Liver (tissue), 9 donors: ENCODE results near the gene TLCD1. TPM values are rescaled to one million over a fixed set of nuclear protein-coding genes. Genes with fewer than 3 reads are reported as not detected.

Source experiments
- DNase-seq: peaks from one replicate; pipeline ENCODE4 v3.0.0-alpha.2; 2017; ENCODE audit warnings: low spot score
- H3K27ac ChIP-seq, 2 donors: one replicate each; pipeline ENCODE4 v1.7.0; 2013; ENCODE audit warnings: inconsistent platforms in 2 of 2, low read length in 2 of 2, control low read depth in 1 of 2, low read depth in 1 of 2, mild to moderate bottlenecking in 1 of 2
- H3K27me3 ChIP-seq, 4 donors: one replicate each; pipeline versions ENCODE4 v1.6.1 to v1.7.0; 2013; ENCODE audit warnings: low read length in 3 of 4, inconsistent platforms in 1 of 4, mild to moderate bottlenecking in 1 of 4, moderate library complexity in 1 of 4; ENCODE audit not compliant: control insufficient read depth in 4 of 4, insufficient read depth in 4 of 4
- H3K36me3 ChIP-seq, 4 donors: one replicate each; pipeline versions ENCODE4 v1.6.1 to v1.7.0; 2013; ENCODE audit warnings: low read length in 3 of 4, mild to moderate bottlenecking in 3 of 4, low read depth in 1 of 4, moderate library complexity in 1 of 4; ENCODE audit not compliant: control insufficient read depth in 4 of 4, insufficient read depth in 3 of 4
- H3K4me1 ChIP-seq, 4 donors: one replicate each; pipeline versions ENCODE4 v1.6.1 to v1.7.0; 2013; ENCODE audit warnings: low read length in 3 of 4, mild to moderate bottlenecking in 3 of 4, moderate library complexity in 1 of 4; ENCODE audit not compliant: control insufficient read depth in 4 of 4, insufficient read depth in 4 of 4
- H3K4me3 ChIP-seq, 3 donors: one replicate each; pipeline versions ENCODE4 v1.6.1 to v1.7.0; 2013; ENCODE audit warnings: low read length in 3 of 3, control low read depth in 1 of 3, low read depth in 1 of 3, mild to moderate bottlenecking in 1 of 3
- H3K9ac ChIP-seq, 2 donors: one replicate each; pipeline ENCODE4 v1.7.0; 2013; ENCODE audit warnings: low read length in 2 of 2, mild to moderate bottlenecking in 2 of 2, moderate library complexity in 2 of 2, control low read depth in 1 of 2, low read depth in 1 of 2
- H3K9me3 ChIP-seq, 4 donors: one replicate each; pipeline versions ENCODE4 v1.6.1 to v1.7.0; 2013; ENCODE audit warnings: low read length in 3 of 4; ENCODE audit not compliant: control insufficient read depth in 4 of 4
- ATF3 ChIP-seq: IDR thresholded peaks from 2 replicates; pipeline ENCODE4 v1.6.1; 2016; ENCODE audit warnings: antibody characterized with exemption
- CTCF ChIP-seq: fragments of 150-350 bp; IDR thresholded peaks from 2 replicates; pipeline ENCODE4 v1.5.1; 2017; ENCODE audit warnings: improper control_type of control experiment, low read depth, low read length; ENCODE audit not compliant: missing input control
- EGR1 ChIP-seq, 2 donors: IDR thresholded peaks; 2 replicates each; pipeline ENCODE4 v1.6.1; 2016 to 2018; ENCODE audit warnings: antibody characterized with exemption in 2 of 2, low read depth in 2 of 2
- FOXA1 ChIP-seq: IDR thresholded peaks from 2 replicates; pipeline ENCODE4 v1.6.1; 2016; ENCODE audit warnings: antibody characterized with exemption
- FOXA2 ChIP-seq: IDR thresholded peaks from 2 replicates; pipeline ENCODE4 v1.6.1; 2016; ENCODE audit warnings: antibody characterized with exemption
- GABPA ChIP-seq, 2 donors: IDR thresholded peaks in 1 of 2; conservative IDR thresholded peaks in 1 of 2; 2 replicates each; pipeline ENCODE4 v1.6.1; 2016; ENCODE audit warnings: antibody characterized with exemption in 2 of 2, mild to moderate bottlenecking in 1 of 2, moderate library complexity in 1 of 2
- HNF4A ChIP-seq, 2 donors: conservative IDR thresholded peaks; 2 replicates each; pipeline ENCODE4 v1.6.1; 2016; ENCODE audit warnings: antibody characterized with exemption in 2 of 2, mild to moderate bottlenecking in 2 of 2
- HNF4G ChIP-seq: IDR thresholded peaks from 2 replicates; pipeline ENCODE4 v1.6.1; 2016; ENCODE audit warnings: antibody characterized with exemption
- JUND ChIP-seq, 2 donors: IDR thresholded peaks; 2 replicates each; pipeline ENCODE4 v1.6.1; 2016; ENCODE audit warnings: antibody characterized with exemption in 2 of 2
- MAX ChIP-seq: IDR thresholded peaks from 2 replicates; pipeline ENCODE4 v1.6.1; 2016; ENCODE audit warnings: antibody characterized with exemption
- NR2F2 ChIP-seq: IDR thresholded peaks from 2 replicates; pipeline ENCODE4 v1.6.1; 2016; ENCODE audit warnings: antibody characterized with exemption
- RAD21 ChIP-seq, 2 donors: IDR thresholded peaks; 2 replicates each; pipeline ENCODE4 v1.6.1; 2016; ENCODE audit warnings: antibody characterized with exemption in 2 of 2, mild to moderate bottlenecking in 2 of 2
- RXRA ChIP-seq, 2 donors: IDR thresholded peaks; 2 replicates each; pipeline ENCODE4 v1.6.1; 2017 to 2018; ENCODE audit warnings: antibody characterized with exemption in 2 of 2, mild to moderate bottlenecking in 1 of 2
- SP1 ChIP-seq: IDR thresholded peaks from 2 replicates; pipeline ENCODE4 v1.6.1; 2018; ENCODE audit warnings: antibody characterized with exemption, mild to moderate bottlenecking
- TAF1 ChIP-seq: conservative IDR thresholded peaks from 2 replicates; pipeline ENCODE4 v1.6.1; 2016; ENCODE audit warnings: antibody characterized with exemption, mild to moderate bottlenecking
- YY1 ChIP-seq: IDR thresholded peaks from 2 replicates; pipeline ENCODE4 v1.6.1; 2016; ENCODE audit warnings: antibody characterized with exemption, mild to moderate bottlenecking
- ZBTB33 ChIP-seq: IDR thresholded peaks from 2 replicates; pipeline ENCODE4 v1.6.1; 2016; ENCODE audit warnings: antibody characterized with exemption
- WGBS: extraction: QIAGEN DNeasy Blood & Tissue Kit; methylation state at CpG from one replicate; pipeline ENCODE4 v1.1.7; 2013; 5-methylcytosine and 5-hydroxymethylcytosine counted together
- polyA plus RNA-seq, 2 donors: library from polyadenylated mRNA; stranded (reverse) in 1 of 2; unstranded in 1 of 2; fragments of 200-250 nt in 1 of 2; fragments of >200 nt in 1 of 2; fragmentation: Nextera tagmentation in 1 of 2; extraction: Ambion mirVana in 1 of 2; gene quantifications; one replicate each; pipeline versions ENCODE4 v1.2.1 to v1.2.3, GENCODE V29; 2013 to 2015
- total RNA-seq, 2 donors: library from RNA; depleted of rRNA; stranded (reverse); fragments of >200 nt; gene quantifications; one replicate each; pipeline ENCODE4 v1.2.3, GENCODE V29; 2014
- donor health status: healthy.
- donor health status: healthy.
- donor health status: healthy.
- donor health status: healthy.
- donor health status: healthy.

The TLCD1 gene
- total and polyA plus RNA-seq, 4 donors, result 4.4 to 8.8 (median 6.5) TPM

- no peak for TF ChIP-seq CTCF
- no peak for TF ChIP-seq HNF4G
- no peak for TF ChIP-seq SP1
- no peak for TF ChIP-seq JUND (IDR thresholded peaks at IDR 0.05)
- no peak for TF ChIP-seq YY1
- TF ChIP-seq TAF1, result no peak
- no peak for TF ChIP-seq ATF3
These were observed 10.8 kb downstream of the TLCD1 start (continued) for GRCh38 chr17:28715217-28715616.

DNA sequence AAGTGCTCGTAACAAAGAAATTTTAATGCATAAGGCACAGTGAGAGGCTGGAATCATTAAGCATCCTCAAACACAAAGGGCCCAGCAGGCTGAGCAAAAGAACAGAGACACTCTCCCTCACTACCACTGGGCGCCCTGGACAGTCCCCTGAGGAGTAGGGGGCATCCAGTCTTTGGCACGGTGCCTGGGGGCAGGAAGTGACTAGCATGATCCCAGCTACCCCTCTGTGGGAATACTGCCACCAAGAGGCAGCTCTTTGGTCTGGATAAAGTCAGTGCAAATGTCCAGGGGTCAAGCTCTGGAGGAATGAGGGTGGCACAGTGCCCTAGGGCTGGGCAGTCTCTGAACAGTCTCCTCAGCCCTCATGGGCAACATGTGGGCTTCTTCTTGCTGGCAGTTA, 11.8 kb downstream of the TLCD1 start:
- H3K27me3 ChIP-seq, result no peaks in the 10 kb centered on the region
- H3K36me3 ChIP-seq, result no peaks in the 10 kb centered on the region
- DNase-seq, result no peak
- no peak overlapping the region for H3K27ac ChIP-seq
- TF ChIP-seq SP1, result no peak
- no peak for TF ChIP-seq MAX
- TF ChIP-seq ZBTB33, result no peak
- TF ChIP-seq FOXA1, result no peak
- TF ChIP-seq RAD21 (IDR thresholded peaks at IDR 0.05), result no peak
- no peak for TF ChIP-seq EGR1 (IDR thresholded peaks at IDR 0.05; ENCODE audit: low read depth in 2 of 2)
- TF ChIP-seq GABPA (IDR thresholded peaks at IDR 0.05 in 1 of 2, conservative IDR thresholded peaks at IDR 0.05 in 1 of 2), result no peak
- TF ChIP-seq NR2F2, result no peak
- TF ChIP-seq FOXA2, result no peak
- no peak for TF ChIP-seq HNF4A (conservative IDR thresholded peaks at IDR 0.05)
- no peak for TF ChIP-seq HNF4G
- no peak for TF ChIP-seq JUND (IDR thresholded peaks at IDR 0.05)
- no peak for TF ChIP-seq RXRA (IDR thresholded peaks at IDR 0.05)
- no peak for TF ChIP-seq CTCF
- TF ChIP-seq ATF3, result no peak
- TF ChIP-seq TAF1, result no peak
- TF ChIP-seq YY1, result no peak
- WGBS, result 88% methylated on average over 3 of the region's 3 CpGs
- no peaks in the 10 kb centered on the region for H3K9me3 ChIP-seq
- H3K4me1 ChIP-seq, result peaks cover 2 to 20% (median 11%) of the 10 kb centered on the region in 4 donors
- no peak overlapping the region for H3K4me3 ChIP-seq
- no peak overlapping the region for H3K9ac ChIP-seq
